Neural cell (in vitro differentiated cells): ENCODE measurements around the gene GPC2.

Source experiments
- CTCF ChIP-seq: fragments of 450-650 bp; IDR thresholded peaks from 2 replicates; pipeline ENCODE4 v1.5.1; 2014; ENCODE audit warnings: antibody characterized with exemption, mild to moderate bottlenecking, moderate library complexity; ENCODE audit not compliant: poor library complexity, severe bottlenecking
- EP300 ChIP-seq: fragments of 450-650 bp; conservative IDR thresholded peaks from 2 replicates; pipeline ENCODE4 v1.6.1; 2014; ENCODE audit warnings: antibody characterized with exemption, mild to moderate bottlenecking, moderate library complexity; ENCODE audit not compliant: poor library complexity, severe bottlenecking
- EZH2 ChIP-seq: fragments of 200-600, 300-800 bp; shearing (Covaris generic), sonication (generic); IDR thresholded peaks from 2 replicates; pipeline ENCODE4 v1.6.1; 2014; ENCODE audit warnings: antibody characterized with exemption, low read length, borderline replicate concordance, mild to moderate bottlenecking; ENCODE audit not compliant: insufficient read depth, poor library complexity, severe bottlenecking
- MXI1 ChIP-seq: fragments of 450-650 bp; conservative IDR thresholded peaks from 2 replicates; pipeline ENCODE4 v1.6.1; 2014; ENCODE audit warnings: antibody characterized with exemption, mild to moderate bottlenecking; ENCODE audit not compliant: poor library complexity, severe bottlenecking
- POLR2AphosphoS5 ChIP-seq: IDR thresholded peaks from 2 replicates; pipeline ENCODE4 v1.6.1; 2012
- RAD21 ChIP-seq: fragments of 450-650 bp; conservative IDR thresholded peaks from 2 replicates; pipeline ENCODE4 v1.6.1; 2014; ENCODE audit warnings: antibody characterized with exemption, mild to moderate bottlenecking, moderate library complexity
- REST ChIP-seq: IDR thresholded peaks from 2 replicates; pipeline ENCODE4 v1.6.1; 2012; ENCODE audit warnings: borderline replicate concordance

- TF ChIP-seq EZH2: no peak
- no peak for TF ChIP-seq CTCF
- TF ChIP-seq POLR2AphosphoS5: no peak
- TF ChIP-seq EP300: no peak
- TF ChIP-seq MXI1: no peak
- TF ChIP-seq RAD21: no peak
- no peak for TF ChIP-seq REST
Measured at GRCh38 chr7:100171840-100172239, 5.3 kb downstream of the GPC2 start.
